H1 (cell line): ENCODE data around the gene MICALL2. TPM values are rescaled to one million over a fixed set of nuclear protein-coding genes. Genes with fewer than 3 reads are reported as not detected.

Source experiments
- CTCF ChIA-PET: fragments of 300-600 bp; sonication (Branson Sonifier 250); formaldehyde crosslinking; loops from one replicate; lab custom pipeline; 2021; ENCODE audit not compliant: partially characterized antibody; lab: Charles Lee
- POLR2A ChIA-PET: fragments of 300-600 bp; sonication (Branson Sonifier 250); formaldehyde crosslinking; loops from one replicate; lab custom pipeline; 2021; ENCODE audit warnings: inconsistent platforms; ENCODE audit not compliant: partially characterized antibody; lab: Charles Lee
- DNase-seq, 2 experiments: peaks; one replicate each; pipeline versions ENCODE4 v3.0.0 to v3.0.0-alpha.2; 2010 to 2022; ENCODE audit warnings: low spot score in 2 of 2, low read depth in 1 of 2, mixed read lengths in 1 of 2
- FAIRE-seq: peaks from 2 replicates; lab custom pipeline; 2011; peaks lifted over from hg19 to GRCh38; lab: Jason Lieb, UNC
- H2AFZ ChIP-seq: 2 replicates; pipeline ENCODE4 v1.8.1; 2012; ENCODE audit warnings: low read length, inconsistent platforms
- H2AK5ac ChIP-seq: 2 replicates; pipeline ENCODE4 v1.6.1; 2013; ENCODE audit warnings: low read depth, low read length
- H2BK120ac ChIP-seq: replicated peaks from 2 replicates; pipeline ENCODE3; 2013; ENCODE audit warnings: low read depth, low read length, inconsistent platforms
- H2BK12ac ChIP-seq: 2 replicates; pipeline ENCODE4 v1.6.1; 2013; ENCODE audit warnings: low read depth, low read length
- H2BK15ac ChIP-seq: 2 replicates; pipeline ENCODE4 v1.6.1; 2013; ENCODE audit warnings: low read length
- H2BK20ac ChIP-seq: 2 replicates; pipeline ENCODE4 v1.6.1; 2013; ENCODE audit warnings: low read length
- H2BK5ac ChIP-seq: 2 replicates; pipeline ENCODE4 v1.6.1; 2013; ENCODE audit warnings: low read depth, low read length
- H3K14ac ChIP-seq: 2 replicates; pipeline ENCODE4 v1.6.1; 2013; ENCODE audit warnings: inconsistent platforms; ENCODE audit not compliant: insufficient read length
- H3K18ac ChIP-seq: 2 replicates; pipeline ENCODE4 v1.6.1; 2013; ENCODE audit warnings: low read length; ENCODE audit errors: extremely low read depth
- H3K23ac ChIP-seq: 2 replicates; pipeline ENCODE4 v1.6.1; 2013; ENCODE audit warnings: inconsistent platforms; ENCODE audit not compliant: insufficient read length
- H3K23me2 ChIP-seq: 2 replicates; pipeline ENCODE4 v1.6.1; 2013; ENCODE audit warnings: low read depth, low read length
- H3K27ac ChIP-seq: 2 replicates; pipeline ENCODE4 v1.6.1; 2011; ENCODE audit warnings: low read depth, low read length, inconsistent platforms
- H3K27me3 ChIP-seq, 4 experiments: replicated peaks in 1 of 4; 1 replicate in 1 of 4; 2 replicates in 3 of 4; pipeline versions ENCODE4 v1.6.1 to v1.8.1; 2011 to 2013; ENCODE audit warnings: low read length in 3 of 4, mild to moderate bottlenecking in 3 of 4, inconsistent platforms in 2 of 4, mixed read lengths in 2 of 4, moderate library complexity in 1 of 4; ENCODE audit not compliant: control insufficient read depth in 3 of 4, insufficient read depth in 3 of 4; ENCODE audit errors: extremely low read depth in 1 of 4
- H3K36me3 ChIP-seq, 4 experiments: 2 replicates each; pipeline versions ENCODE4 v1.6.1 to v1.8.1; 2011 to 2013; ENCODE audit warnings: mild to moderate bottlenecking in 4 of 4, low read length in 3 of 4, moderate library complexity in 2 of 4, control low read depth in 1 of 4, inconsistent platforms in 1 of 4; ENCODE audit not compliant: insufficient read depth in 4 of 4, control insufficient read depth in 2 of 4
- H3K4ac ChIP-seq: replicated peaks from 2 replicates; pipeline ENCODE3; 2013; ENCODE audit warnings: low read length, low read depth, mixed read lengths, inconsistent platforms; ENCODE audit not compliant: insufficient read length
- H3K4me1 ChIP-seq, 4 experiments: replicated peaks in 1 of 4; 1 replicate in 1 of 4; 2 replicates in 3 of 4; pipeline versions ENCODE4 v1.6.1 to v1.8.1; 2011 to 2013; ENCODE audit warnings: low read length in 3 of 4, inconsistent platforms in 2 of 4, mixed read lengths in 1 of 4; ENCODE audit not compliant: insufficient read depth in 4 of 4, control insufficient read depth in 3 of 4
- H3K4me2 ChIP-seq, 2 experiments: 2 replicates each; pipeline versions ENCODE4 v1.6.1 to v1.8.1; 2011 to 2013; ENCODE audit warnings: low read depth in 2 of 2, low read length in 2 of 2, control low read depth in 1 of 2, inconsistent platforms in 1 of 2, mild to moderate bottlenecking in 1 of 2; ENCODE audit not compliant: insufficient read depth in 1 of 2
- H3K4me3 ChIP-seq, 4 experiments: fragments of 200-600, 300-600 bp in 1 of 4; sonication (generic), shearing (Covaris generic), sonication (Bioruptor Twin) in 1 of 4; 2 replicates each; pipeline versions ENCODE4 v1.5.1 to v1.8.1; 2011 to 2016; ENCODE audit warnings: low read length in 4 of 4, low read depth in 3 of 4, control low read depth in 2 of 4, inconsistent platforms in 2 of 4, mild to moderate bottlenecking in 2 of 4, mixed read lengths in 1 of 4, moderate library complexity in 1 of 4; ENCODE audit not compliant: insufficient read depth in 2 of 4; ENCODE audit errors: extremely low read depth in 1 of 4
- H3K56ac ChIP-seq: replicated peaks from 2 replicates; pipeline ENCODE3; 2013; ENCODE audit warnings: low read depth, mild to moderate bottlenecking, mixed read lengths, low read length, inconsistent platforms; ENCODE audit not compliant: insufficient read length
- H3K79me1 ChIP-seq: 2 replicates; pipeline ENCODE4 v1.6.1; 2013; ENCODE audit warnings: low read depth, low read length, control low read depth
- H3K79me2 ChIP-seq, 2 experiments: 2 replicates each; pipeline versions ENCODE4 v1.6.1 to v1.8.1; 2012 to 2013; ENCODE audit warnings: low read length in 2 of 2, mild to moderate bottlenecking in 2 of 2, inconsistent platforms in 1 of 2; ENCODE audit not compliant: insufficient read depth in 2 of 2, control insufficient read depth in 1 of 2
- H3K9ac ChIP-seq, 4 experiments: replicated peaks in 1 of 4; 1 replicate in 1 of 4; 2 replicates in 3 of 4; pipeline versions ENCODE4 v1.6.1 to v1.8.1; 2011 to 2013; ENCODE audit warnings: low read depth in 3 of 4, low read length in 3 of 4, control low read depth in 2 of 4, mild to moderate bottlenecking in 2 of 4, moderate library complexity in 2 of 4, inconsistent platforms in 1 of 4; ENCODE audit errors: extremely low read depth in 1 of 4
- H3K9me3 ChIP-seq, 2 experiments: 2 replicates each; pipeline versions ENCODE4 v1.6.1 to v1.8.1; 2012 to 2013; ENCODE audit warnings: mild to moderate bottlenecking in 2 of 2, moderate library complexity in 2 of 2, control low read depth in 1 of 2, inconsistent platforms in 1 of 2, low read depth in 1 of 2, low read length in 1 of 2, mixed read lengths in 1 of 2; ENCODE audit not compliant: insufficient read depth in 2 of 2
- H4K20me1 ChIP-seq, 2 experiments: replicated peaks in 1 of 2; 2 replicates each; pipeline versions ENCODE3 to v1.8.1; 2011 to 2013; ENCODE audit warnings: inconsistent platforms in 2 of 2, low read length in 2 of 2, mild to moderate bottlenecking in 1 of 2; ENCODE audit not compliant: insufficient read depth in 2 of 2, control insufficient read depth in 1 of 2
- H4K5ac ChIP-seq: 2 replicates; pipeline ENCODE4 v1.6.1; 2013; ENCODE audit warnings: low read length, low read depth, mixed read lengths, inconsistent platforms; ENCODE audit not compliant: insufficient read length
- H4K8ac ChIP-seq: 2 replicates; pipeline ENCODE4 v1.8.0; 2013; ENCODE audit warnings: mild to moderate bottlenecking, moderate library complexity, low read length, inconsistent platforms; ENCODE audit not compliant: insufficient read depth; ENCODE audit errors: extremely low read depth
- H4K91ac ChIP-seq: replicated peaks from 2 replicates; pipeline ENCODE3; 2013; ENCODE audit warnings: low read length, mixed read lengths, inconsistent platforms; ENCODE audit not compliant: insufficient read length
- ASH2L ChIP-seq: fragments of 200-600, 300-600 bp; sonication (generic); IDR thresholded peaks from one replicate; pipeline ENCODE4 v1.7.1; 2017; ENCODE audit warnings: low read length
- CBX8 ChIP-seq: fragments of 300-800, 300-1000 bp; sonication (generic); IDR thresholded peaks from 2 replicates; pipeline ENCODE4 v1.7.1; 2016; ENCODE audit warnings: low read depth, low read length, borderline replicate concordance
- CHD2 ChIP-seq: IDR thresholded peaks from 2 replicates; pipeline ENCODE4 v1.6.1; 2012; ENCODE audit warnings: low read length, improper control_type of control experiment
- E2F6 ChIP-seq: IDR thresholded peaks from 2 replicates; pipeline ENCODE4 v1.6.1; 2012; ENCODE audit warnings: inconsistent platforms
- EP300 ChIP-seq, 2 experiments: IDR thresholded peaks; 1 replicate in 1 of 2; 2 replicates in 1 of 2; pipeline ENCODE4 v1.6.1; 2011 to 2012; ENCODE audit warnings: low read depth in 2 of 2, low read length in 2 of 2, mild to moderate bottlenecking in 2 of 2, borderline replicate concordance in 1 of 2, inconsistent platforms in 1 of 2, moderate library complexity in 1 of 2
- GABPA ChIP-seq: IDR thresholded peaks from 2 replicates; pipeline ENCODE4 v1.6.1; 2011; ENCODE audit warnings: mild to moderate bottlenecking, low read length, moderate library complexity, borderline replicate concordance; ENCODE audit not compliant: insufficient read depth
- POLR2A ChIP-seq, 2 experiments: IDR thresholded peaks; 1 replicate in 1 of 2; 2 replicates in 1 of 2; pipeline ENCODE4 v1.6.1; 2011; ENCODE audit warnings: low read depth in 2 of 2, low read length in 2 of 2, mild to moderate bottlenecking in 2 of 2; ENCODE audit errors: control extremely low read depth in 1 of 2
- POLR2AphosphoS5 ChIP-seq: IDR thresholded peaks from 2 replicates; pipeline ENCODE4 v1.6.1; 2011; ENCODE audit warnings: low read depth, low read length
- RFX5 ChIP-seq: IDR thresholded peaks from 2 replicates; pipeline ENCODE4 v1.6.1; 2011; ENCODE audit warnings: low read depth, low read length, improper control_type of control experiment, borderline replicate concordance
- SAP30 ChIP-seq: fragments of 300-600 bp; sonication (generic); IDR thresholded peaks from 2 replicates; pipeline ENCODE4 v1.7.1; 2012; ENCODE audit warnings: low read length, moderate library complexity, mild to moderate bottlenecking, inconsistent platforms; ENCODE audit not compliant: insufficient read depth, insufficient replicate concordance
- SP4 ChIP-seq: IDR thresholded peaks from 2 replicates; pipeline ENCODE4 v1.6.1; 2012; ENCODE audit warnings: low read length, inconsistent platforms
- TAF1 ChIP-seq: IDR thresholded peaks from 2 replicates; pipeline ENCODE4 v1.6.1; 2011; ENCODE audit warnings: mild to moderate bottlenecking, low read depth, low read length
- TEAD4 ChIP-seq: IDR thresholded peaks from 2 replicates; pipeline ENCODE4 v1.6.1; 2012; ENCODE audit warnings: low read depth, low read length, inconsistent platforms, mixed read lengths
- ZNF274 ChIP-seq: IDR thresholded peaks from 2 replicates; pipeline ENCODE4 v1.7.0; 2012; ENCODE audit warnings: low read length, borderline replicate concordance; ENCODE audit errors: extremely low read depth
- WGBS, 2 experiments: shearing (Covaris generic) in 1 of 2; methylation state at CpG; one replicate each; pipeline versions ENCODE4 v1.1.6 to v1.1.7; 2013 to 2015; ENCODE audit warnings: low lambda C conversion rate in 2 of 2, mixed read lengths in 2 of 2, inconsistent platforms in 1 of 2, low coverage in 1 of 2, missing lambda C conversion rate in 1 of 2; ENCODE audit not compliant: insufficient replicate concordance in 2 of 2, insufficient coverage in 1 of 2, insufficient read length in 1 of 2; ENCODE audit errors: extremely low coverage in 1 of 2, missing lambda C conversion rate in 1 of 2; 5-methylcytosine and 5-hydroxymethylcytosine counted together
- polyA plus RNA-seq, 7 experiments: library from polyadenylated mRNA; depleted of rRNA in 3 of 7; stranded (reverse) in 5 of 7; unstranded in 2 of 7; fragments of >200 nt in 5 of 7; fragments of 200-250 nt in 2 of 7; gene quantifications; 1 replicate in 5 of 7; 2 replicates in 1 of 7; 4 replicates in 1 of 7; pipeline versions ENCODE4 v1.2.1 to v1.2.3, GENCODE V29; 2011 to 2013; ENCODE audit warnings: missing spikeins in 2 of 7, mixed read lengths in 2 of 7
- total RNA-seq: library from RNA; stranded (reverse); fragmentation: NEBNext Ultra II Directional; extraction: Animal tissue kit (Norgen Biotek cat#: 25700); gene quantifications from 2 replicates; pipeline ENCODE4 v1.2.1, GENCODE V29; 2021

MICALL2 gene
- total and polyA plus RNA-seq, 2 of the 8 experiments (the other 6 are each of a cell fraction or from before 2014, with no cell fraction given) = 5.3 to 8.5 TPM

- no peak overlapping the region for H2BK15ac ChIP-seq
- DNase-seq = no peak
- H3K27me3 ChIP-seq = peaks cover 0 to 9% (median 8%) of the 10 kb centered on the region in 4 experiments; a peak in 4 of 7 replicates
- WGBS, 2 experiments = 78% methylated on average over 7 of the region's 7 CpGs; no CpG with 5 or more reads in 1 of the 2 experiments
- ChIA-PET POLR2A (no interaction called here), CTCF (interaction anchor here (0.6 to 4.1 kb wide), 11 partner anchors 10 to 216 kb away, joined by 3 to 20 read pairs (median 4); no protein-coding TSS in a partner anchor)
- no peak overlapping the region for H4K91ac ChIP-seq
- H3K18ac ChIP-seq = no peak overlapping the region
- no peak overlapping the region for H2BK12ac ChIP-seq
- no peak overlapping the region for H4K5ac ChIP-seq
- H3K56ac ChIP-seq = no peak overlapping the region
- H3K27ac ChIP-seq = no peak overlapping the region
- no peak overlapping the region for H2BK120ac ChIP-seq
- H3K36me3 ChIP-seq = no peaks in the 10 kb centered on the region
- no peaks in the 10 kb centered on the region; the same call in 1 of the 2 replicates for H3K23me2 ChIP-seq
- no peaks in the 10 kb centered on the region for H3K79me1 ChIP-seq
- no peak overlapping the region for H3K14ac ChIP-seq
- no peak overlapping the region for H3K4me2 ChIP-seq
- FAIRE-seq = no peak
- no peak overlapping the region; the same call in 1 of the 2 replicates for H4K8ac ChIP-seq
- H2AK5ac ChIP-seq = no peak overlapping the region
- H3K79me2 ChIP-seq = no peaks in the 10 kb centered on the region
- H2AFZ ChIP-seq = no peak overlapping the region
- peaks cover 0 to 3% (median 1%) of the 10 kb centered on the region in 4 experiments; a peak in 4 of 7 replicates for H3K4me1 ChIP-seq
- no peak overlapping the region for H2BK5ac ChIP-seq
- no peak overlapping the region for H2BK20ac ChIP-seq
- no peak overlapping the region for H3K4me3 ChIP-seq
- H3K4ac ChIP-seq = no peak overlapping the region
- H3K9me3 ChIP-seq = no peaks in the 10 kb centered on the region
- H3K9ac ChIP-seq = no peak overlapping the region
- H4K20me1 ChIP-seq = peaks cover 2 to 3% of the 10 kb centered on the region in 2 experiments
- no peak overlapping the region for H3K23ac ChIP-seq
- no peak for TF ChIP-seq GABPA
- TF ChIP-seq ASH2L = no peak
- no peak for TF ChIP-seq E2F6
- no peak for TF ChIP-seq SP4
- TF ChIP-seq EP300 (IDR thresholded peaks at IDR 0.05; ENCODE audit: borderline replicate concordance in 1 of 2, low read depth in 2 of 2, low read length in 2 of 2) = no peak
- TF ChIP-seq SAP30 = no peak
- no peak for TF ChIP-seq CBX8
- TF ChIP-seq ZNF274 = no peak
- TF ChIP-seq POLR2AphosphoS5 = no peak
- TF ChIP-seq POLR2A (IDR thresholded peaks at IDR 0.05; ENCODE audit: control extremely low read depth in 1 of 2, low read depth in 2 of 2, low read length in 2 of 2) = no peak
- TF ChIP-seq TAF1 = no peak
- no peak for TF ChIP-seq CHD2
- TF ChIP-seq RFX5 = no peak
- no peak for TF ChIP-seq TEAD4
Measured at GRCh38 chr7:1409555-1409954, 49.7 kb downstream of the MICALL2 start.
